SU-DHL-6 (cell line): ENCODE data around the gene CCNG1.
"Not testable (repeated sequence)": the region's sequence is repeated elsewhere in the genome, so short reads cannot be mapped to it uniquely, and the experiment has no call there.

Experiments
- H2AFZ ChIP-seq: fragments of 200-600 bp; sonication (generic); 2 replicates; pipeline ENCODE4 v1.6.1; 2014; ENCODE audit warnings: low read depth, mild to moderate bottlenecking, moderate library complexity, mixed read lengths, antibody characterized with exemption, low read length; ENCODE audit not compliant: severe bottlenecking
- H3F3A ChIP-seq: fragments of 200-600 bp; shearing (Covaris generic); 2 replicates; pipeline ENCODE4 v1.6.0; 2016; ENCODE audit warnings: antibody characterized with exemption, mild to moderate bottlenecking; ENCODE audit not compliant: insufficient read depth
- H3K27ac ChIP-seq: fragments of 200-600 bp; sonication (generic); 2 replicates; pipeline ENCODE4 v1.5.1; 2016; ENCODE audit warnings: low read depth, mild to moderate bottlenecking, low read length, moderate library complexity, mixed read lengths
- H3K27me3 ChIP-seq: fragments of 200-600 bp; sonication (generic), shearing (Covaris generic); 2 replicates; pipeline ENCODE4 v1.6.0; 2014; ENCODE audit warnings: mild to moderate bottlenecking, low read length
- H3K36me3 ChIP-seq: fragments of 200-600 bp; sonication (generic); 2 replicates; pipeline ENCODE4 v1.6.1; 2014; ENCODE audit warnings: mild to moderate bottlenecking, low read length, mixed read lengths
- H3K4me2 ChIP-seq: fragments of 300-600, 200-600 bp; shearing (Covaris generic), sonication (generic); 2 replicates; pipeline ENCODE4 v1.6.0; 2014; ENCODE audit warnings: low read length, low read depth, mild to moderate bottlenecking; ENCODE audit not compliant: poor library complexity, severe bottlenecking
- H3K4me3 ChIP-seq: fragments of 200-600 bp; sonication (generic); 2 replicates; pipeline ENCODE4 v1.5.1; 2014; ENCODE audit warnings: antibody characterized with exemption, low read length, mild to moderate bottlenecking, mixed read lengths; ENCODE audit not compliant: insufficient read depth, poor library complexity, severe bottlenecking
- H3K79me2 ChIP-seq: fragments of 200-600 bp; sonication (generic); 2 replicates; pipeline ENCODE4 v1.6.1; 2014; ENCODE audit warnings: mild to moderate bottlenecking, low read length, moderate library complexity; ENCODE audit not compliant: insufficient read depth
- H3K9ac ChIP-seq: fragments of 200-600 bp; sonication (generic); 2 replicates; pipeline ENCODE4 v1.7.0; 2014; ENCODE audit warnings: mild to moderate bottlenecking, low read length
- H3K9me2 ChIP-seq: fragments of 200-600 bp; sonication (generic); replicated peaks from 2 replicates; pipeline ENCODE4 v1.6.1; 2014; ENCODE audit warnings: low read length; ENCODE audit not compliant: insufficient read depth
- H3K9me3 ChIP-seq: fragments of 200-600 bp; sonication (generic); 2 replicates; pipeline ENCODE4 v1.6.1; 2014; ENCODE audit warnings: low read length, mixed read lengths; ENCODE audit not compliant: insufficient read depth
- H4K20me1 ChIP-seq: fragments of 200-600 bp; sonication (generic); 2 replicates; pipeline ENCODE4 v1.6.1; 2014; ENCODE audit warnings: low read depth, mild to moderate bottlenecking, antibody characterized with exemption, low read length, moderate library complexity, mixed read lengths
- CTCF ChIP-seq: fragments of 200-600 bp; sonication (generic); IDR thresholded peaks from one replicate; pipeline ENCODE4 v1.5.1; 2017; ENCODE audit warnings: antibody characterized with exemption, mild to moderate bottlenecking, low read length, moderate library complexity; ENCODE audit not compliant: insufficient read depth, poor library complexity, severe bottlenecking
- EZH2phosphoT487 ChIP-seq: fragments of 200-600 bp; sonication (generic), shearing (Covaris generic); conservative IDR thresholded peaks from 2 replicates; pipeline ENCODE4 v1.6.1; 2018; ENCODE audit warnings: mild to moderate bottlenecking, antibody characterized with exemption, low read length, moderate library complexity, mixed read lengths

CCNG1 gene, protein sequence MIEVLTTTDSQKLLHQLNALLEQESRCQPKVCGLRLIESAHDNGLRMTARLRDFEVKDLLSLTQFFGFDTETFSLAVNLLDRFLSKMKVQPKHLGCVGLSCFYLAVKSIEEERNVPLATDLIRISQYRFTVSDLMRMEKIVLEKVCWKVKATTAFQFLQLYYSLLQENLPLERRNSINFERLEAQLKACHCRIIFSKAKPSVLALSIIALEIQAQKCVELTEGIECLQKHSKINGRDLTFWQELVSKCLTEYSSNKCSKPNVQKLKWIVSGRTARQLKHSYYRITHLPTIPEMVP

GRCh38 chr5:163437309-163438182 is at the start of gene CCNG1:
TSS of gene CCNG1 (plus strand) at chr5:163437595. CDS start at chr5:163439257, 1,662 bp downstream.
- H3K4me3 ChIP-seq: peak within 1 kb of the TSS; percentile 82
- H3K9ac ChIP-seq: peak within 1 kb of the TSS; percentile 93
- peaks cover 30% of the 10 kb centered on the region for H3K79me2 ChIP-seq
- no peaks in the 10 kb centered on the region for H3K9me2 ChIP-seq
- peaks cover 28% of the 10 kb centered on the region for H3K36me3 ChIP-seq
- peak within 1 kb of the TSS; percentile 92 for H3K4me2 ChIP-seq
- H3K27me3 ChIP-seq: no peaks in the 10 kb centered on the region
- peak within 1 kb of the TSS; percentile 74 for H2AFZ ChIP-seq
- H3K9me3 ChIP-seq: no peaks in the 10 kb centered on the region
- no peaks in the 10 kb centered on the region; the same call in 1 of the 2 replicates for H4K20me1 ChIP-seq
- no peak for TF ChIP-seq EZH2phosphoT487
- peaks cover 8% of the 10 kb centered on the region; the same call in 1 of the 2 replicates for H3F3A ChIP-seq
- H3K27ac ChIP-seq: peak within 1 kb of the TSS; percentile 67; the same call in 1 of the 2 replicates

- Histone ChIP-seq H2AFZ (no peak overlapping the region), H3K4me2 (no peak overlapping the region), H3K27ac (no peak overlapping the region), H3K79me2 (no peaks in the 10 kb centered on the region), H4K20me1 (no peaks in the 10 kb centered on the region), H3F3A (no peaks in the 10 kb centered on the region), H3K4me3 (no peak overlapping the region), H3K9me2 (no peaks in the 10 kb centered on the region), H3K36me3 (no peaks in the 10 kb centered on the region), H3K9me3 (no peaks in the 10 kb centered on the region), H3K9ac (no peak overlapping the region), H3K27me3 (no peaks in the 10 kb centered on the region)
- no peak for TF ChIP-seq EZH2phosphoT487
Measured at GRCh38 chr5:163395792-163396191, 41.6 kb upstream of the CCNG1 start.

DNA sequence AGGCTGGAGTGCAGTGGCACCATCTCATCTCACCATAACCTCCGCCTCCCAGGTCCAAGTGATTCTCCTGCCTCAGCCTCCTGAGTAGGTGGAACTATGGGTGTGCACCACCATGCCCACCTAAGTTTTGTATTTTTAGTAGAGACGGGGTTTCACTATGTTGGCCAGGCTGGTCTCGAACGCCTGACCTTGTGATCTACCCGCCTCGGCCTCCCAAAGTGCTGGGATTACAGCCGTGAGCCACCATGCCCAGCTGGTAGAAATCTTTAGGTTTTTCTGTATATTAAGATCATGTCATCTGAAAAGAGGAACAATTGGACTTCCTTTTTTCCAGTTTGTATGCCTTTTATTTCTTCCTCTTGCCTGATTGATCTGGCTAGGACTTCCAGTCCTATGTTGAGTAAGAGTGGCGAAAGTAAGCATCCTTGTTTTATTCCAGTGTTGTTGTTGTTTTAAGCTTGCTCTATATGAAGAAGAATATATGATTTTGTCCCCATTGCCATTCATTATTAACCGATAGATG is 40.5 kb upstream of the CCNG1 start:
- H3K4me2 ChIP-seq, H3K27me3 ChIP-seq, H3K27ac ChIP-seq, H3K79me2 ChIP-seq, H3K9ac ChIP-seq, H3F3A ChIP-seq, H3K9me2 ChIP-seq, H3K9me3 ChIP-seq, H3K36me3 ChIP-seq, H2AFZ ChIP-seq, H4K20me1 ChIP-seq, H3K4me3 ChIP-seq: not testable (repeated sequence)

GRCh38 chr5:163397354-163397753 is 40.0 kb upstream of the CCNG1 start:
- H3K9me3 ChIP-seq: no peaks in the 10 kb centered on the region

More at GRCh38 chr5:163397354-163397753, 40.0 kb upstream of the CCNG1 start:
- no peak overlapping the region for H3K9ac ChIP-seq
- H4K20me1 ChIP-seq: no peaks in the 10 kb centered on the region
- H3K27ac ChIP-seq: no peak overlapping the region
- no peaks in the 10 kb centered on the region for H3K9me2 ChIP-seq
- no peak overlapping the region for H2AFZ ChIP-seq
- no peak overlapping the region for H3K4me2 ChIP-seq
- H3K4me3 ChIP-seq: no peak overlapping the region
- no peaks in the 10 kb centered on the region for H3K79me2 ChIP-seq
- no peaks in the 10 kb centered on the region for H3F3A ChIP-seq
- no peak for TF ChIP-seq CTCF
- TF ChIP-seq EZH2phosphoT487: no peak
- H3K36me3 ChIP-seq: no peaks in the 10 kb centered on the region
- H3K27me3 ChIP-seq: no peaks in the 10 kb centered on the region
